ENCODE measurements around the gene DNAAF5. TPM values are rescaled to one million over a fixed set of nuclear protein-coding genes. Genes with fewer than 3 reads are reported as not detected.

The DNAAF5 gene
- polyA plus RNA-seq, 4 donors, result 6.8 to 29.2 (median 15.5) TPM

GRCh38 chr7:698515-699475, 27.7 kb upstream of the DNAAF5 start:
- Histone ChIP-seq H3K36me3 (ENCODE audit: control insufficient read depth in 3 of 3, insufficient read depth in 2 of 3, low read depth in 1 of 3, low read length in 3 of 3) (peaks cover 0 to 50% (median 0%) of the 10 kb centered on the region in 3 donors), H3K27ac (ENCODE audit: low read depth in 1 of 3, low read length in 2 of 3) (no peak overlapping the region), H3K4me3 (ENCODE audit: low read depth in 1 of 3, low read length in 3 of 3) (no peak overlapping the region), H3K9me3 (ENCODE audit: control insufficient read depth in 2 of 2, insufficient read depth in 1 of 2, low read depth in 1 of 2, low read length in 1 of 2) (peaks cover 0 to 6% of the 10 kb centered on the region in 2 donors), H3K27me3 (ENCODE audit: control insufficient read depth in 3 of 3, insufficient read depth in 3 of 3, low read length in 3 of 3) (no peaks in the 10 kb centered on the region), H3K4me1 (ENCODE audit: control insufficient read depth in 3 of 3, insufficient read depth in 2 of 3, low read depth in 1 of 3, low read length in 2 of 3) (peaks cover 0 to 7% (median 0%) of the 10 kb centered on the region in 3 donors)
- FAIRE-seq, result no peak
- peak in 1 of 2 donors; percentile 21 for DNase-seq
- WGBS, 3 donors, result 70 to 75% (median 74%) methylated on average over 23 of the region's 23 CpGs

- Histone ChIP-seq H3K9me3 (ENCODE audit: control insufficient read depth in 2 of 2, insufficient read depth in 1 of 2, low read depth in 1 of 2, low read length in 1 of 2) (peaks cover 0 to 8% of the 10 kb centered on the region in 2 donors), H3K4me3 (ENCODE audit: low read depth in 1 of 3, low read length in 3 of 3) (no peak overlapping the region), H3K36me3 (ENCODE audit: control insufficient read depth in 3 of 3, insufficient read depth in 2 of 3, low read depth in 1 of 3, low read length in 3 of 3) (peaks cover 0 to 49% (median 1%) of the 10 kb centered on the region in 3 donors), H3K27ac (ENCODE audit: low read depth in 1 of 3, low read length in 2 of 3) (no peak overlapping the region), H3K4me1 (ENCODE audit: control insufficient read depth in 3 of 3, insufficient read depth in 2 of 3, low read depth in 1 of 3, low read length in 2 of 3) (peaks cover 0 to 7% (median 0%) of the 10 kb centered on the region in 3 donors), H3K27me3 (ENCODE audit: control insufficient read depth in 3 of 3, insufficient read depth in 3 of 3, low read length in 3 of 3) (no peaks in the 10 kb centered on the region)
- DNase-seq, result no peak
- FAIRE-seq, result no peak
- WGBS, 3 donors, result 75 to 91% (median 86%) methylated on average over 17 of the region's 17 CpGs
These were observed 26.9 kb upstream of the DNAAF5 start for GRCh38 chr7:699476-700170.

DNA sequence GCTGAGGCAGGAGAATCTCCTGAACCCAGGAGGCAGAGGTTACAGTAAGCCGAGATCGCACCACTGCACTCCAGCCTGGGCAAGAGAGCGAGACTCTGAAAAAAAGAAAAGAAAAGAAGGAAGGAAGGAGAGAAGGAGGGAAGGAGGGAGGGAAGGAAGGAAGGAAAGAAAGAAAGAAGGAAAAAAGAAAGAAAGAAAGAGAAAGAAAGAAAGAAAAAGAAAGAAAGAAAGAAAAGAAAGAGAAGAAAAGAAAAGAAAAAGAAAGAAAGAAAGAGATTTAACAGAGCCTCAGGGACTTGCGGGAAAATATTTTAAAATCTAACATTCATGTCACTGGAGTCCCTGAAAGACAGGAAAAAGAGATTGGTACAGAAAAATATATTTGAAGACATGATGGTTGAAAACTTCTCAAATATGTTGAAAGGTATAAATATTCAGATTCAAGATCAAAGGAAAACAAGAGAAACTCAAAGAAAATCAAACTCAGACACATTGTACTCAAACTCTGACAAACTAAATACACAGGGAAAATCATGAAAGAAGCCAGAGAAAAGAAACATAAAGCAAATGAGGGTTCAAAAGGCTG, 25.3 kb upstream of the DNAAF5 start:
- Histone ChIP-seq H3K4me1 (ENCODE audit: control insufficient read depth in 3 of 3, insufficient read depth in 2 of 3, low read depth in 1 of 3, low read length in 2 of 3) (peaks cover 0 to 7% (median 0%) of the 10 kb centered on the region in 3 donors), H3K27ac (ENCODE audit: low read depth in 1 of 3, low read length in 2 of 3) (no peak overlapping the region), H3K4me3 (ENCODE audit: low read depth in 1 of 3, low read length in 3 of 3) (no peak overlapping the region), H3K27me3 (ENCODE audit: control insufficient read depth in 3 of 3, insufficient read depth in 3 of 3, low read length in 3 of 3) (no peaks in the 10 kb centered on the region), H3K9me3 (ENCODE audit: control insufficient read depth in 2 of 2, insufficient read depth in 1 of 2, low read depth in 1 of 2, low read length in 1 of 2) (peaks cover 0 to 8% of the 10 kb centered on the region in 2 donors), H3K36me3 (ENCODE audit: control insufficient read depth in 3 of 3, insufficient read depth in 2 of 3, low read depth in 1 of 3, low read length in 3 of 3) (peaks cover 0 to 41% (median 1%) of the 10 kb centered on the region in 3 donors)
- WGBS, 3 donors, result 98% methylated on average over 4 of the region's 4 CpGs
- no peak for FAIRE-seq
- no peak for DNase-seq

DNA sequence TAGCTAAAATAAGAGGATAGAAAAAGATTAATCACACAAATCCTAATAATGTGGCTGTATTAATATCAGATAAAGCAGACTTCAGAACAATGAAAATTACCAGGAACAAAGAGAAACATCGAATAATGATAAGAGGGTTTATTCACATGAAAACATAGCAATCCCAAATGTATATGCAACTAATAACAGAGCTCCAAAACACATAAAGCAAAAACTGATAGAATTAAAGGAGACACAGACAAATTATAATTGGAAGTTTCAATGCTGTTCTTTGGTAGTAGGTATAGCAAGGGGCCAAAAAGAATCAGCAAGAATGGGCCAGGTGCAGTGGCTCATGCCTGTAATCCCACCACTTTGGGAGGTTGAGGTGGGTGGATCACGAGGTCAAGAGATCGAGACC, 23.4 kb upstream of the DNAAF5 start:
- H3K27ac ChIP-seq (ENCODE audit: low read depth in 1 of 3, low read length in 2 of 3), result no peak overlapping the region
- H3K9me3 ChIP-seq (ENCODE audit: control insufficient read depth in 2 of 2, insufficient read depth in 1 of 2, low read depth in 1 of 2, low read length in 1 of 2), result peaks cover 0 to 8% of the 10 kb centered on the region in 2 donors
- no peak for DNase-seq
- peaks cover 0 to 4% (median 0%) of the 10 kb centered on the region in 3 donors for H3K4me1 ChIP-seq (ENCODE audit: control insufficient read depth in 3 of 3, insufficient read depth in 2 of 3, low read depth in 1 of 3, low read length in 2 of 3)
- 94 to 98% (median 95%) methylated on average over 3 of the region's 3 CpGs for WGBS, 3 donors
- no peaks in the 10 kb centered on the region for H3K27me3 ChIP-seq (ENCODE audit: control insufficient read depth in 3 of 3, insufficient read depth in 3 of 3, low read length in 3 of 3)
- FAIRE-seq, result no peak
- peaks cover 0 to 36% (median 1%) of the 10 kb centered on the region in 3 donors for H3K36me3 ChIP-seq (ENCODE audit: control insufficient read depth in 3 of 3, insufficient read depth in 2 of 3, low read depth in 1 of 3, low read length in 3 of 3)
- no peak overlapping the region for H3K4me3 ChIP-seq (ENCODE audit: low read depth in 1 of 3, low read length in 3 of 3)

DNA sequence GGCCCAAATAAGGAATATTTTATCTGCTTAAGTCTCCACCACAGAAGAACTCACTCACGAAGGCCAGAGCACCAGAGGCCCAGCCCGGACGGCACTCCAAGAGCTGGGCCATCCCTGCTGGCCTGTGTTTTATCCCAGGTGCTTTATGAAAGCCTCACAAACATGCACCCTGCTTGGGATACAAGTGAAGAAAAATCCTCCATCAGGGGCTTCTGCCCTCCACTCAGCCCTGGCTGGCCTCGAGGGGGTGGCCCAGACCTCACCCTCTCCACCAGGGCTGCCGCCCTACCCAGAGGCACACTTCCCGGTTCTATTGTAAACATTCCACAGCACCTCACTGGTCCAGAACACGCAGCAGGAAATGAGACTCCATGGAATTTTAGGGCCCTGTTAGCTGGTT, 19.8 kb upstream of the DNAAF5 start:
- 72 to 75% (median 73%) methylated on average over 7 of the region's 7 CpGs for WGBS, 3 donors
- no peak for DNase-seq

DNA sequence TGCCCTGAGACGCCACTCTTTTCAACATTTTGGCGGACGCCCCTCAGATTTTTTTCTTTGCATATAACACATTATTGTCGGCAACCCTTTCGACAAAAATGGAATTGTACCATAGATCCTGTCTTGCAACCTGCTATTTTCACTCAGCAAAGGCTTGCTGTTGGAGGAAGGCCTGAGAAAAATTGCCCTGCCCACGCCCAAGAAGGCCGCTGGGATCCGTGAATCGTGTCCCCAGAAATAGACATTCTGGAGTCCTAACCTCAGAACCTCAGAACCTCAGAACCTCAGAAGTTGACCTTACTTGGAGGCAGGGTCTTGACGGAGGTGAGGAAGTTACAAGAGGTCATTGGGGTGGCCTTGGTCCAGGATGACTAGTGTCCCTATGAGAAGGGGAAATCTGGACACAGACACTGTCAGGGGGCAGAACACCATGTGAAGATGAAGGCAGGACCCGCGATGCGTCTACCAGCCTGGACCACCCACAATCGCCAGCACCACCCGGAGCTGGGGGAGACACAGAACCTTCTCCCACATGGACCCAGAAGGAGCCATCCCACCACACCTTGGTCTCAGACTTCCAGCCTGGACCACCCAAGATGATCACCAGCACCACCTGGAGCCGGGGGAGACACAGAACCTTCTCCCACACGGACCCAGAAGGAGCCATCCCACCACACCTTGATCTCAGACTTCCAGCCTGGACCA, 19.1 kb upstream of the DNAAF5 start:
- DNase-seq (no peak), FAIRE-seq (no peak)
- WGBS, 3 donors, result 89 to 93% (median 89%) methylated on average over 17 of the region's 17 CpGs
- H3K27me3 ChIP-seq (ENCODE audit: control insufficient read depth in 3 of 3, insufficient read depth in 3 of 3, low read length in 3 of 3), result no peaks in the 10 kb centered on the region
- H3K9me3 ChIP-seq (ENCODE audit: control insufficient read depth in 2 of 2, insufficient read depth in 1 of 2, low read depth in 1 of 2, low read length in 1 of 2), result peaks cover 0 to 8% of the 10 kb centered on the region in 2 donors
- no peak overlapping the region for H3K4me3 ChIP-seq (ENCODE audit: low read depth in 1 of 3, low read length in 3 of 3)
- no peaks in the 10 kb centered on the region for H3K4me1 ChIP-seq (ENCODE audit: control insufficient read depth in 3 of 3, insufficient read depth in 2 of 3, low read depth in 1 of 3, low read length in 2 of 3)
- no peak overlapping the region for H3K27ac ChIP-seq (ENCODE audit: low read depth in 1 of 3, low read length in 2 of 3)
- peaks cover 0 to 38% (median 1%) of the 10 kb centered on the region in 3 donors for H3K36me3 ChIP-seq (ENCODE audit: control insufficient read depth in 3 of 3, insufficient read depth in 2 of 3, low read depth in 1 of 3, low read length in 3 of 3)

More for the DNA sequence above, 19.8 kb upstream of the DNAAF5 start:
- H3K36me3 ChIP-seq (ENCODE audit: control insufficient read depth in 3 of 3, insufficient read depth in 2 of 3, low read depth in 1 of 3, low read length in 3 of 3), result peaks cover 0 to 38% (median 1%) of the 10 kb centered on the region in 3 donors
- FAIRE-seq, result no peak
- no peaks in the 10 kb centered on the region for H3K27me3 ChIP-seq (ENCODE audit: control insufficient read depth in 3 of 3, insufficient read depth in 3 of 3, low read length in 3 of 3)
- no peak overlapping the region for H3K27ac ChIP-seq (ENCODE audit: low read depth in 1 of 3, low read length in 2 of 3)
- no peaks in the 10 kb centered on the region for H3K4me1 ChIP-seq (ENCODE audit: control insufficient read depth in 3 of 3, insufficient read depth in 2 of 3, low read depth in 1 of 3, low read length in 2 of 3)
- H3K9me3 ChIP-seq (ENCODE audit: control insufficient read depth in 2 of 2, insufficient read depth in 1 of 2, low read depth in 1 of 2, low read length in 1 of 2), result peaks cover 0 to 8% of the 10 kb centered on the region in 2 donors
- H3K4me3 ChIP-seq (ENCODE audit: low read depth in 1 of 3, low read length in 3 of 3), result no peak overlapping the region

GRCh38 chr7:710161-710560, 16.3 kb upstream of the DNAAF5 start:
- Histone ChIP-seq H3K9me3 (ENCODE audit: control insufficient read depth in 2 of 2, insufficient read depth in 1 of 2, low read depth in 1 of 2, low read length in 1 of 2) (no peaks in the 10 kb centered on the region), H3K36me3 (ENCODE audit: control insufficient read depth in 3 of 3, insufficient read depth in 2 of 3, low read depth in 1 of 3, low read length in 3 of 3) (peaks cover 0 to 43% (median 0%) of the 10 kb centered on the region in 3 donors), H3K27ac (ENCODE audit: low read depth in 1 of 3, low read length in 2 of 3) (no peak overlapping the region), H3K4me1 (ENCODE audit: control insufficient read depth in 3 of 3, insufficient read depth in 2 of 3, low read depth in 1 of 3, low read length in 2 of 3) (no peaks in the 10 kb centered on the region), H3K27me3 (ENCODE audit: control insufficient read depth in 3 of 3, insufficient read depth in 3 of 3, low read length in 3 of 3) (no peaks in the 10 kb centered on the region), H3K4me3 (ENCODE audit: low read depth in 1 of 3, low read length in 3 of 3) (no peak overlapping the region)
- FAIRE-seq (no peak), DNase-seq (no peak)
- WGBS, 3 donors, result 87 to 94% (median 91%) methylated on average over 14 of the region's 14 CpGs

Measured in small intestine (tissue), 7 donors.